HPDE6-E6E7 (cell line): ENCODE measurements around the gene ABAT.
"Not testable (repeated sequence)": the region's sequence is repeated elsewhere in the genome, so short reads cannot be mapped to it uniquely, and the experiment has no call there.

Source experiments
- DNase-seq: peaks from one replicate; pipeline ENCODE4 v3.0.0; 2011; ENCODE audit warnings: missing footprints; ENCODE audit errors: extremely low spot score

ABAT gene

GRCh38 chr16:8742068-8742467 lies 67.7 kb downstream of the ABAT start:
- no peak for DNase-seq

- not testable (repeated sequence) for DNase-seq
These were observed 74.5 kb downstream of the ABAT start for GRCh38 chr16:8748944-8749343.

GRCh38 chr16:8751481-8752311 lies 77.3 kb downstream of the ABAT start:
- peak; percentile 60 for DNase-seq

GRCh38 chr16:8752706-8753105 lies 78.3 kb downstream of the ABAT start:
- DNase-seq, result no peak

GRCh38 chr16:8753416-8754054 lies 79.1 kb downstream of the ABAT start:
- DNase-seq, result no peak

GRCh38 chr16:8756755-8757154 lies 82.3 kb downstream of the ABAT start:
- no peak for DNase-seq

- DNase-seq, result no peak
These were observed 83.6 kb downstream of the ABAT start for GRCh38 chr16:8758022-8758421.

GRCh38 chr16:8760021-8760420 lies 85.6 kb downstream of the ABAT start:
- no peak for DNase-seq

- no peak for DNase-seq
These were observed 86.7 kb downstream of the ABAT start for GRCh38 chr16:8761078-8761477.

- no peak for DNase-seq
These were observed 87.8 kb downstream of the ABAT start for GRCh38 chr16:8762254-8762653.

- DNase-seq, result no peak
These were observed 88.7 kb downstream of the ABAT start for GRCh38 chr16:8763083-8763482.

GRCh38 chr16:8763899-8764298 lies 89.5 kb downstream of the ABAT start:
- no peak for DNase-seq

- no peak for DNase-seq
These were observed 90.3 kb downstream of the ABAT start for GRCh38 chr16:8764525-8765250.

GRCh38 chr16:8767176-8767575 lies 92.8 kb downstream of the ABAT start:
- no peak for DNase-seq

- DNase-seq, result no peak
These were observed 93.9 kb downstream of the ABAT start for GRCh38 chr16:8768283-8768682.

- no peak for DNase-seq
These were observed 94.3 kb downstream of the ABAT start for GRCh38 chr16:8768692-8769091.

GRCh38 chr16:8773537-8773936 lies 99.1 kb downstream of the ABAT start:
- no peak for DNase-seq

GRCh38 chr16:8774208-8774607 lies 99.8 kb downstream of the ABAT start:
- no peak for DNase-seq

GRCh38 chr16:8775359-8775758 lies 100.9 kb downstream of the ABAT start:
- DNase-seq, result no peak

- peak; percentile 90 for DNase-seq
These were observed 101.7 kb downstream of the ABAT start for GRCh38 chr16:8776129-8776584.

GRCh38 chr16:8777217-8777616 lies 102.8 kb downstream of the ABAT start:
- no peak for DNase-seq

- DNase-seq, result no peak
These were observed 107.4 kb downstream of the ABAT start for GRCh38 chr16:8781797-8782196.

- no peak for DNase-seq
These were observed 108.3 kb downstream of the ABAT start for GRCh38 chr16:8782673-8783072.
